ENCODE data around the gene RNASE8.

DNA sequence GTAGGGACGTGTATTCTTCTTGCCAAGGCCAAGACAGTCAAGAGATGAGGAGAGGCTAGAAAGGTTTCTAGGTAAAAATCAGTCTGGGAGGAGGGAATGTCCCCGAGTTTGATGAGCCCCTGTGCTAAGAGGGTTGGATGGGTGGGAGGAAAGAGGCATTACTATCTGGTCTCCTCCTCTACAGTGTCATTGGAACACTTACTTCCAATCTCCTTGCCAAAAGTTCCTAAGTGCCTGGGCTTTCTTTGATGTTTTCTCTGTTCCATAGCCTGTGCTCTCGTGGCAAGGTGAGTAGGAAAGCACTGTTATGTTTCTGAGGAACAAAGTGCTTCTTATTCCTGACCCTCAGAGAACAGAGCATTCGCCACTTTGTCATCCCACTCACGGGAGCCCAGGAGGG, 22.9 kb upstream of the RNASE8 start, which contains the start of gene RNASE13:
- TF ChIP-seq BHLHE40 (IDR thresholded peaks at IDR 0.05; ENCODE audit: borderline replicate concordance) (no peak), TARDBP (IDR thresholded peaks at IDR 0.05) (no peak), FOXM1 (IDR thresholded peaks at IDR 0.05; ENCODE audit: borderline replicate concordance) (no peak), SP1 (IDR thresholded peaks at IDR 0.05) (no peak), SUZ12 (IDR thresholded peaks at IDR 0.05) (no peak), ELF4 (IDR thresholded peaks at IDR 0.05) (no peak)
